Measurements from ENCODE around the gene KRT2.

KRT2 gene

DNA sequence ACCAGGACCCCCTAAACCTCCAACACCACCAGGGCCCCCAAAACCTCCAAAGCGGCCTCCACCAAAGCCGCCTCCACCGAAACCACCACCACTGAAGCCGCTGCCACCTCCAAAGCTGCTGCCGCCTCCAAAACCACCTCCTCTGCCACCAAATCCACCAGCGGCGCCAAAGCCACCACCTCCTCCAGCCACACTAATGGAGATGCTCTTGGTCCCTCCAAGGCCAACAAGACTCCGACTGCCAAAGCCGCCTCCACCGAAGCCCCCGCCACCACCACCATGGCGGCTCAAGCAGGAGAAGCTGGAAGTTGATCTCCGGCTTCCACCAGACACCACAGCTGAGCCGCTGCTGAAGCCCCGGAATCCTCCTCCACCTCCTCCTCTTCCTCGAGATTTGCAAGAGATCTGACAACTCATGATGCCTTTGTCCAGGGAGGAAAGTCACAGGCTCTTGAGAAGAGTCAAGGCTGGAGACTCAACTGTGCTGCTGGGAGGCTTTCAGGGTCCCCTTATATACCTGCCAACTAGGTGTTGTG is at the start of gene KRT2:
Gene KRT2, minus strand, starts transcription at position 486 of the 536 bp plus-strand sequence. Its CDS starts 69 bp downstream, at position 417.
- peaks cover 7% of the 10 kb centered on the region for H3K4me1 ChIP-seq (ENCODE audit: control insufficient read depth, insufficient read depth, low read length)
- no peaks in the 10 kb centered on the region for H3K36me3 ChIP-seq (ENCODE audit: control insufficient read depth, insufficient read depth, low read length, severe bottlenecking)
- no peak within 1 kb of the TSS for H3K4me3 ChIP-seq (ENCODE audit: low read length)
- peaks cover 76% of the 10 kb centered on the region for H3K27me3 ChIP-seq (replicated peaks; ENCODE audit: control insufficient read depth, insufficient read depth, low read length)
- H3K9me3 ChIP-seq (ENCODE audit: control insufficient read depth, low read length) = no peaks in the 10 kb centered on the region
- no peak within 1 kb of the TSS for H3K9ac ChIP-seq (ENCODE audit: low read length)
- no peak for DNase-seq (ENCODE audit: low read depth)

DNA sequence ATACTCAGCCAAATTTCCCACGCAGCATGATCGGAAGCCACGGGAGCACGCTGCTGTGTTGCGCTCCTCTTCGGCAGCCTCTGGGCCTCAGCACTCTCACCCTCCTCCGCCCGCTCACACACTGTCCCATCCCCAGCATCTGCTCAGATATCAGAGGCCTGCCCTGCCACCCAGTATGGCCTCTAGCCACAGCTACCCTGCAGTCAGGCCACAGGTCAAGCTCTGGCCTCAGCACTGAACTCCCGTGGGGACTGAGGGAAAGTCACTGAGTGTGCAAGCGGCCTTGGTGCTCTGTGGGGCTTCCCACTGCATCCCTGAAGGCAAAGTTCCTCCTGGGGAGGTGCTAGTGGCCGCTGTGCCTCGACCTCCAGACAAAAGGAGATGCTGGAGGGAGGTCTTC is 49.3 kb upstream of the KRT2 start:
- Histone ChIP-seq H3K27me3 (replicated peaks; ENCODE audit: control insufficient read depth, insufficient read depth, low read length) (peaks cover 69% of the 10 kb centered on the region), H3K9ac (ENCODE audit: low read length) (no peak overlapping the region), H3K4me3 (ENCODE audit: low read length) (no peak overlapping the region), H3K4me1 (ENCODE audit: control insufficient read depth, insufficient read depth, low read length) (peaks cover 15% of the 10 kb centered on the region), H3K9me3 (ENCODE audit: control insufficient read depth, low read length) (no peaks in the 10 kb centered on the region), H3K36me3 (ENCODE audit: control insufficient read depth, insufficient read depth, low read length, severe bottlenecking) (no peaks in the 10 kb centered on the region)
- DNase-seq (ENCODE audit: low read depth) = no peak

DNA sequence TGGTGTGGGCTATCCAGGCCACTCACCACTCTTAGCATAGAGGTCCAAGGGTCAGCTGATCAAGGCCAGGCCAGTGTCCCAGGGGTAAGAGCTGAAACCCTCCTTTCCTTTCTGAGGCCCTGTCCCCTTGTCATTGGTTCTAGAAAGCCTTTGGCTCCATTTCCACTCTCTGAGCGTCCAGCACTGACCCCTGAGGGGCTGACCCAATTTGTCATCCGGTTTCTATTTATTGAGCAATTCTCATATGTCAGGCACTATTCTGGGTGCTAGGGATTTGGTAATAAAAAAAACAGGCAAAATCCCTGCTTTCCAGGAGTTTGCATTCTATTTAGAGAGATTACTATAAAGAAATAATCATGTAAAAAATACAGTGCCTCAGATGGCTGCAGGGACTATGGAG is 47.9 kb upstream of the KRT2 start:
- H3K27me3 ChIP-seq (replicated peaks; ENCODE audit: control insufficient read depth, insufficient read depth, low read length) = peaks cover 71% of the 10 kb centered on the region
- no peak for DNase-seq (ENCODE audit: low read depth)
- no peak overlapping the region for H3K4me3 ChIP-seq (ENCODE audit: low read length)
- H3K36me3 ChIP-seq (ENCODE audit: control insufficient read depth, insufficient read depth, low read length, severe bottlenecking) = no peaks in the 10 kb centered on the region
- peaks cover 15% of the 10 kb centered on the region for H3K4me1 ChIP-seq (ENCODE audit: control insufficient read depth, insufficient read depth, low read length)
- no peak overlapping the region for H3K9ac ChIP-seq (ENCODE audit: low read length)
- H3K9me3 ChIP-seq (ENCODE audit: control insufficient read depth, low read length) = no peaks in the 10 kb centered on the region

DNA sequence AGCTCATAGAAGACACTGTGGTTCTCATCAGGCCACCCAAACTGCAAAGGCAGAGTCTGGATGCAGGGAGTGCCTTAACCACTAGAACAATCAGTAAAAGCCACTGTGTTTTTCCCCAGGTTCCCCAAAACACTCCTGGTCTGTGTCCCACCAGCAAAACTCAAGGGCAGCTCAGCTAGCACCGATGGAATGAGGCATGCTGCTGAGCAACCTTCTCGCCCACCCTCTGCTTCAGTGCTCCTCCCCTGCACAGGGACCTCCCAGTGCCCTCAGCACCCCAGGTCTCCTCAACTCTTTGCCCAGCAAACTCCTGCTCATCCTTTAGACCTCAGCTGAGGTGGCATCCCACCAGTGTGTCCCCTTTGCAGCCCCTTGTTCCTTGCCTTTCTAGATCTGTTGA is 47.4 kb upstream of the KRT2 start:
- Histone ChIP-seq H3K9ac (ENCODE audit: low read length) (no peak overlapping the region), H3K4me3 (ENCODE audit: low read length) (no peak overlapping the region), H3K4me1 (ENCODE audit: control insufficient read depth, insufficient read depth, low read length) (peaks cover 15% of the 10 kb centered on the region), H3K36me3 (ENCODE audit: control insufficient read depth, insufficient read depth, low read length, severe bottlenecking) (no peaks in the 10 kb centered on the region), H3K27me3 (replicated peaks; ENCODE audit: control insufficient read depth, insufficient read depth, low read length) (peaks cover 77% of the 10 kb centered on the region), H3K9me3 (ENCODE audit: control insufficient read depth, low read length) (no peaks in the 10 kb centered on the region)
- DNase-seq (ENCODE audit: low read depth) = no peak

DNA sequence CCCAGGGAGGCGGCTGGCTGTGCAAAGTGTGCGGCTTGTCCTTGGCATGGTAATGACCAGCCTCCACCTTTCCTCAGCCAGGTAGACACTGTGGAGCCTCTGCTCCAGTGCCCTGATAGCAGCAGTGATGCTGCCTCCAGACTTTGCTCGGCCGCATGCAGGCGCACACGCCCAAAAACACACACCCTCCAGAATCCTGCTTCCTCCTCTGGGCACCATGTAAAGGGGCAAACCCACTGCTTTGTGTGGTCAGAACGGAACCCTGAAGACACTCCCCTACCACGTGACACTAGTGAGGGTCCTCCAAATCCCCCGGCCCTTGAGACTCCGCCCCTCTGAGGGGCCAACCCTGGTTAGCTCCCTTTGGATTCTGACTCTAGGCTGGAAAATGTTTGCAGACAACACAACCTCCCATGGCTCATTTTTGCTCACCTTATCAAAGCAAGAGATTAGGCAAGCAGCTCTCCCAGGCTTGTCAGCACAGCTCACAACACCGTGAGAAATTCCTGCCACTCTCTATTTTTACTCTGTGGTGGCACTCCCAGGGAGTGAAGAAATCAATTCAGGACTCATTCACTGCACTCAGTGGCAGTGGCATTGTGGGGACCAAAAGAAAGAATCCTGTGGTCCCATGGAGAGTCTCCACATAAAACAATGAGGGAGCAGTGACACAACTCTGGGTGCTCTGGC is 46.8 kb upstream of the KRT2 start:
- Histone ChIP-seq H3K9ac (ENCODE audit: low read length) (no peak overlapping the region), H3K36me3 (ENCODE audit: control insufficient read depth, insufficient read depth, low read length, severe bottlenecking) (no peaks in the 10 kb centered on the region), H3K27me3 (replicated peaks; ENCODE audit: control insufficient read depth, insufficient read depth, low read length) (peaks cover 78% of the 10 kb centered on the region), H3K4me1 (ENCODE audit: control insufficient read depth, insufficient read depth, low read length) (peaks cover 15% of the 10 kb centered on the region), H3K4me3 (ENCODE audit: low read length) (no peak overlapping the region), H3K9me3 (ENCODE audit: control insufficient read depth, low read length) (no peaks in the 10 kb centered on the region)
- DNase-seq (ENCODE audit: low read depth) = no peak

DNA sequence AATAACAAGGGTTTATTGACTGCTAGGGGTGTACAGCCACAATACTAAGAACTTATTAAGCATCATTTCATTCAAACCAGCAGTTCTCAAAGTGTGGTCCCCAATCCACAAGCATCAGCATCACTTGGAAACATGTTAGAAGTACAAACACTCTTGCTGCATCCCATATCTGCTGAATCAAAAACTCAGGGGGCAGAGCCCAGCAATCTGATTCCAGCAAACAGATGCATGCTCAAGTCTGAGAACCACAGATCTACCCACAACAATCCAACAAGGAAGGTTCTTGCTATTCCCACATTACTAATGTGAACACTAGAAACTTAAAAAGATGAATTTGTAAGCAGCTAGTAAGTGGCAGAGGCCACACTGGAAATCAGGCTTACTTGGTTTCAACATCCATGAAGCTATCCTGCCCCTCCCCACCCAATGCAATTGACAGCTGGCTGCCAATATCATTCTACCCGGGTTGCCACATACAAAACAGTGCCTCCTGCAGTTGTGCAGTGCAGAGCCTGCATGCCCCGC is 45.1 kb upstream of the KRT2 start:
- no peak for DNase-seq (ENCODE audit: low read depth)
- no peak overlapping the region for H3K4me3 ChIP-seq (ENCODE audit: low read length)
- H3K4me1 ChIP-seq (ENCODE audit: control insufficient read depth, insufficient read depth, low read length) = peaks cover 18% of the 10 kb centered on the region
- H3K9ac ChIP-seq (ENCODE audit: low read length) = no peak overlapping the region
- no peaks in the 10 kb centered on the region for H3K36me3 ChIP-seq (ENCODE audit: control insufficient read depth, insufficient read depth, low read length, severe bottlenecking)
- no peaks in the 10 kb centered on the region for H3K9me3 ChIP-seq (ENCODE audit: control insufficient read depth, low read length)
- H3K27me3 ChIP-seq (replicated peaks; ENCODE audit: control insufficient read depth, insufficient read depth, low read length) = peaks cover 75% of the 10 kb centered on the region

DNA sequence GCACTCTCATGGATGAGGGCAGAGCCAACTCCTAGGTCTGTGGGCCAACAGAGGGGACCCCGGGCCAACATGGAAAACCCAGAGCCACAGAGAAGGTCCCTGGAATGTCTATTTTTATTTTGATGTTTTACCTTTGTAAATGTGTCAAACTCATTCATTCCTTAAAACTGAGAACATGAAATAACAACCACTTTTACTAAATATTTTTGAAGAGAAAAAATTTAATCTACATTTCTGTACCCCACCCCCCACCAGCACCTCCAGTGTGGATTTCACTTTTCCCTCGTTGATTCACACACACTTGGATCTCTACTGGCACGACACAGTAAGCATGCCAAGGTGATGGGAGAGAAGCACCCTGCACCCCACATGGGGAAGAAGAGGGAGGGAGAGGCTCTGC is 44.6 kb upstream of the KRT2 start:
- no peak overlapping the region for H3K4me3 ChIP-seq (ENCODE audit: low read length)
- H3K9ac ChIP-seq (ENCODE audit: low read length) = no peak overlapping the region
- DNase-seq (ENCODE audit: low read depth) = no peak
- H3K4me1 ChIP-seq (ENCODE audit: control insufficient read depth, insufficient read depth, low read length) = peaks cover 18% of the 10 kb centered on the region
- H3K27me3 ChIP-seq (replicated peaks; ENCODE audit: control insufficient read depth, insufficient read depth, low read length) = peaks cover 75% of the 10 kb centered on the region
- H3K36me3 ChIP-seq (ENCODE audit: control insufficient read depth, insufficient read depth, low read length, severe bottlenecking) = no peaks in the 10 kb centered on the region
- no peaks in the 10 kb centered on the region for H3K9me3 ChIP-seq (ENCODE audit: control insufficient read depth, low read length)

DNA sequence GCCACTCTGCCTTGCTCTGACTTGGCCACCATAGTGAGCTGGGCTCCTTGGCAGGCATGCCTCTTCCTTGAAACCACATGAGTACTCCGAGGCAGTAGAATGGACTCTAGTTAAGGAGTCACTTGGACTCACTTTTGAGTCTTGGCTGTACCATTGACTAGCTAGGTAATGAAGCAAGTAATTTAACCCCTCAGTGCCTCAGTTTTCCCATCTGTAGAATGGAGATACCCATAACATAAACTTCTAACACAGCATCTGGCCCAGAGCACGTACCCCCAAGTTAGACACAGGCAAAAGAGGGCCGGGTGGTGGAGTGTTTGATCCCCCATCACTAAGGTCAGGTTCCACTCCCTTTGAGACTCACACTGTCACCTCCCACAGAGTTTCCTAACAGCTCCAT is 43.0 kb upstream of the KRT2 start:
- Histone ChIP-seq H3K4me3 (ENCODE audit: low read length) (no peak overlapping the region), H3K9ac (ENCODE audit: low read length) (no peak overlapping the region), H3K4me1 (ENCODE audit: control insufficient read depth, insufficient read depth, low read length) (peaks cover 11% of the 10 kb centered on the region), H3K36me3 (ENCODE audit: control insufficient read depth, insufficient read depth, low read length, severe bottlenecking) (no peaks in the 10 kb centered on the region), H3K27me3 (replicated peaks; ENCODE audit: control insufficient read depth, insufficient read depth, low read length) (peaks cover 74% of the 10 kb centered on the region), H3K9me3 (ENCODE audit: control insufficient read depth, low read length) (no peaks in the 10 kb centered on the region)
- DNase-seq (ENCODE audit: low read depth) = no peak

DNA sequence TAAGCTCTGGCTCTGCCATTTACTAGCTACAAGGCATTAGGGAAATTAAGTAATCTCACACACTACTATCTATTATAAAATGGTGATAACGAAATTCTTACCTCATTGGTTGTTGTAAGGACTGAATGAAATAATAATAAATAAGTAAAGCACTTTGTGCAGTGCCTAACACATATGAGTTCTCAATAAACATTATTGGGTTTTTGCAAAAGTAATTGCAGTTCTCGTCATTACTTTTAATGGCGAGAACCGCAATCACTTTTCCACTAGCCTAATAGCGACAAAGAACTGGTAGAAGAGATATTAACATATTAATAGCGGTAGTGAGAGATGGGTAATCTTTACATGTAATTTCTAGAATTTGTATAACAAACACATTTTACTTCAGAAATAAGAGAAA is 42.1 kb upstream of the KRT2 start:
- DNase-seq (ENCODE audit: low read depth) = no peak
- Histone ChIP-seq H3K9ac (ENCODE audit: low read length) (no peak overlapping the region), H3K4me1 (ENCODE audit: control insufficient read depth, insufficient read depth, low read length) (peaks cover 4% of the 10 kb centered on the region), H3K27me3 (replicated peaks; ENCODE audit: control insufficient read depth, insufficient read depth, low read length) (peaks cover 75% of the 10 kb centered on the region), H3K36me3 (ENCODE audit: control insufficient read depth, insufficient read depth, low read length, severe bottlenecking) (no peaks in the 10 kb centered on the region), H3K9me3 (ENCODE audit: control insufficient read depth, low read length) (no peaks in the 10 kb centered on the region), H3K4me3 (ENCODE audit: low read length) (no peak overlapping the region)

DNA sequence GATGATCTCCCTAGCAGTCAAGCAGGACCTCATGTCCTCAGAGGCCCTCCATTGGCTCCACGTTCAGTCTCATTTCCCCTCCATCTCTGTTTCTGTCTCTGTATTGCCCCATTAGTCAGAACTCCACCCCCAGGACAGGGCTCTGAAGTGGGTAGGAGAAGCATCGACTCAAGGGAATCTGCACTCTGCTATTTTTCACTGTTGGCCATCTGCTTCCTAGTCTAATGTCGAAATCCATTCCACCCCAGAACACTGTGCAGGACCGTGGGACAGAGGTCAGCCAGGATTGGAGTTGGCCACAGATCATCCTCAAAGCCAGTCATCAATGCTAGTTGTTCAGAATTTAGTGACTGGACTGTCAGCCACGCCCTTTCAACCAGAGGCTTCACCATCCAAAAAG is 41.2 kb upstream of the KRT2 start:
- Histone ChIP-seq H3K4me1 (ENCODE audit: control insufficient read depth, insufficient read depth, low read length) (peaks cover 3% of the 10 kb centered on the region), H3K36me3 (ENCODE audit: control insufficient read depth, insufficient read depth, low read length, severe bottlenecking) (no peaks in the 10 kb centered on the region), H3K9me3 (ENCODE audit: control insufficient read depth, low read length) (no peaks in the 10 kb centered on the region), H3K27me3 (replicated peaks; ENCODE audit: control insufficient read depth, insufficient read depth, low read length) (peaks cover 73% of the 10 kb centered on the region), H3K4me3 (ENCODE audit: low read length) (no peak overlapping the region), H3K9ac (ENCODE audit: low read length) (no peak overlapping the region)
- no peak for DNase-seq (ENCODE audit: low read depth)

DNA sequence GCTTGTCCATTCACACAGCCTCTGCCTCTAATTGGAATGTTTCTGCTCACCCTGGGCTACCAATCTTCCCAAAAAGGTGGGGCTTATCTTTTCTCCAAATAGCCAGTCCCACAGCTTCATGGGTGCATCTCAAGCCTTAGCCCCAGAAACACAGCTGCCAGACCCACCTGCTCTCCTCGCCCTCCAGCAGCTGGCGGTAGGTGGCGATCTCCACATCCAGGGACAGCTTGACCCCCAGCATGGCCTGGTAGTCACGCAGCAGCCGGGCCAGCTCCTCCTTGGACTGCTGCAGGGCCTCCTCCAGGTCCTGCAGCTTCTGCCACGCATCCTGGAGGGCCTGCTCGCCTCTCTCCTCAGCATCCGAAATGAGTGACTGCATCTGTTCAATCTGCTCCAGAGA is 40.2 kb upstream of the KRT2 start:
- Histone ChIP-seq H3K36me3 (ENCODE audit: control insufficient read depth, insufficient read depth, low read length, severe bottlenecking) (no peaks in the 10 kb centered on the region), H3K4me1 (ENCODE audit: control insufficient read depth, insufficient read depth, low read length) (peaks cover 3% of the 10 kb centered on the region), H3K4me3 (ENCODE audit: low read length) (no peak overlapping the region), H3K9ac (ENCODE audit: low read length) (no peak overlapping the region), H3K9me3 (ENCODE audit: control insufficient read depth, low read length) (no peaks in the 10 kb centered on the region), H3K27me3 (replicated peaks; ENCODE audit: control insufficient read depth, insufficient read depth, low read length) (peaks cover 76% of the 10 kb centered on the region)
- DNase-seq (ENCODE audit: low read depth) = no peak

DNA sequence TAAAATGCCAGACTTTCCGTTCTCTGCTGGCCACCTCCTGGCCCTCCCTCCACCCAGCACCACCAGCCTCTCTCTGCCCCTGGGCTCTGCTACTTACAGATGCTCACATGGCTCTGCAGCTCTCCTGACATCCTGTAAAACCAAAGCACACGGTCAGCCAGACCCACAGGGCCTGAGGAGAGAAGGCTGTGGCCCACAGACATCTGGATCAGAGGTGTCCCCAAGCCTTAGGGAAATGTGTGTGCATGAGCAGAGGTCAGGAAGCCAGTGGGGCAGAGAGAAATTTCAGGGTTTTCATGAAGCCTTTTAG is 39.8 kb upstream of the KRT2 start:
- peaks cover 3% of the 10 kb centered on the region for H3K4me1 ChIP-seq (ENCODE audit: control insufficient read depth, insufficient read depth, low read length)
- no peak overlapping the region for H3K4me3 ChIP-seq (ENCODE audit: low read length)
- no peak overlapping the region for H3K9ac ChIP-seq (ENCODE audit: low read length)
- no peak for DNase-seq (ENCODE audit: low read depth)
- peaks cover 75% of the 10 kb centered on the region for H3K27me3 ChIP-seq (replicated peaks; ENCODE audit: control insufficient read depth, insufficient read depth, low read length)
- no peaks in the 10 kb centered on the region for H3K36me3 ChIP-seq (ENCODE audit: control insufficient read depth, insufficient read depth, low read length, severe bottlenecking)
- H3K9me3 ChIP-seq (ENCODE audit: control insufficient read depth, low read length) = no peaks in the 10 kb centered on the region
